ENCODE data around the gene TTLL13. TPM values are rescaled to one million over a fixed set of nuclear protein-coding genes. Genes with fewer than 3 reads are reported as not detected.
A peak's percentile ranks its signal among the peaks of the same experiment; 100 is the strongest.

TTLL13 gene
- total RNA-seq, 2 donors from 2014 or later: not detected

GRCh38 chr15:90222547-90222946, 26.8 kb upstream of the TTLL13 start:
- peaks cover 33% of the 10 kb centered on the region for H3K4me1 ChIP-seq
- H3K27ac ChIP-seq: no peak overlapping the region
- WGBS, 2 donors: 77 to 85% methylated on average over 2 of the region's 2 CpGs
- H3K36me3 ChIP-seq (replicated peaks in 1 of 2; ENCODE audit: insufficient read depth in 1 of 2, low read depth in 2 of 2): peaks cover 7 to 31% of the 10 kb centered on the region in 2 donors
- H3K9me3 ChIP-seq: no peaks in the 10 kb centered on the region
- TF ChIP-seq POLR2A (IDR thresholded peaks at IDR 0.05): no peak
- TF ChIP-seq CTCF (IDR thresholded peaks at IDR 0.05): no peak
- no peaks in the 10 kb centered on the region for H3K27me3 ChIP-seq
- no peak overlapping the region for H3K4me3 ChIP-seq
- no peak for ATAC-seq
- no peak for DNase-seq
- intact Hi-C loops (cut with DNase I): loop anchor here (5.0 kb wide), 1 partner anchor 80 kb away; no protein-coding TSS in a partner anchor

- no peaks in the 10 kb centered on the region for H3K9me3 ChIP-seq
- H3K36me3 ChIP-seq (replicated peaks in 1 of 2; ENCODE audit: insufficient read depth in 1 of 2, low read depth in 2 of 2): peaks cover 7 to 26% of the 10 kb centered on the region in 2 donors
- peak overlapping the region in 3 of 4 donors; percentile 2 to 20 (median 12) for H3K27ac ChIP-seq
- DNase-seq (no peak), ATAC-seq (no peak)
- TF ChIP-seq POLR2A (IDR thresholded peaks at IDR 0.05): no peak
- TF ChIP-seq CTCF (IDR thresholded peaks at IDR 0.05): no peak
- WGBS, 2 donors: 89 to 94% methylated on average over 8 to 22 of the region's 22 CpGs
- intact Hi-C loops (cut with DNase I): loop anchor here (5.0 kb wide), 1 partner anchor 81 kb away; no protein-coding TSS in a partner anchor
- no peaks in the 10 kb centered on the region for H3K27me3 ChIP-seq
- peaks cover 43% of the 10 kb centered on the region for H3K4me1 ChIP-seq
- no peak overlapping the region for H3K4me3 ChIP-seq
Measured at GRCh38 chr15:90223441-90224165, 25.8 kb upstream of the TTLL13 start.

- Histone ChIP-seq H3K4me3 (no peak overlapping the region), H3K27ac (peak overlapping the region in 1 of 4 donors; percentile 31), H3K9me3 (no peaks in the 10 kb centered on the region), H3K27me3 (no peaks in the 10 kb centered on the region), H3K4me1 (peaks cover 48% of the 10 kb centered on the region), H3K36me3 (replicated peaks in 1 of 2; ENCODE audit: insufficient read depth in 1 of 2, low read depth in 2 of 2) (peaks cover 7 to 28% of the 10 kb centered on the region in 2 donors)
- TF ChIP-seq POLR2A (IDR thresholded peaks at IDR 0.05): no peak
- no peak for TF ChIP-seq CTCF (IDR thresholded peaks at IDR 0.05)
- DNase-seq: no peak
- no peak for ATAC-seq
- 90% methylated on average over 3 to 17 of the region's 17 CpGs for WGBS, 2 donors
- intact Hi-C loops (cut with DNase I): no loop called here
Measured at GRCh38 chr15:90225047-90225446, 24.3 kb upstream of the TTLL13 start.

- Histone ChIP-seq H3K36me3 (replicated peaks in 1 of 2; ENCODE audit: insufficient read depth in 1 of 2, low read depth in 2 of 2) (peaks cover 7 to 28% of the 10 kb centered on the region in 2 donors), H3K4me3 (no peak overlapping the region), H3K4me1 (peaks cover 52% of the 10 kb centered on the region), H3K27ac (peak overlapping the region in 3 of 4 donors; percentile 30 to 96 (median 31)), H3K27me3 (no peaks in the 10 kb centered on the region), H3K9me3 (no peaks in the 10 kb centered on the region)
- intact Hi-C loops (cut with DNase I): no loop called here
- WGBS, 2 donors: 82 to 83% methylated on average over 14 to 16 of the region's 18 CpGs
- TF ChIP-seq POLR2A (IDR thresholded peaks at IDR 0.05) (no peak), CTCF (IDR thresholded peaks at IDR 0.05) (no peak)
- ATAC-seq (no peak), DNase-seq (no peak)
Measured at GRCh38 chr15:90225504-90226234, 23.7 kb upstream of the TTLL13 start.

Data from body of pancreas (tissue), 4 donors.